GM21786 (cell line): ENCODE results near the gene SULF2.

ENCODE experiments used
- ATAC-seq: cut with Tn5 transposase; IDR thresholded peaks from one replicate; pipeline ENCODE4 v1.9.1; 2021; ENCODE audit not compliant: unreplicated experiment

SULF2 gene

GRCh38 chr20:47740862-47741184, 44.5 kb downstream of the SULF2 start:
- ATAC-seq, result no peak

GRCh38 chr20:47740121-47740861, 45.0 kb downstream of the SULF2 start:
- no peak for ATAC-seq

GRCh38 chr20:47737923-47738322, 47.4 kb downstream of the SULF2 start:
- ATAC-seq, result no peak

DNA sequence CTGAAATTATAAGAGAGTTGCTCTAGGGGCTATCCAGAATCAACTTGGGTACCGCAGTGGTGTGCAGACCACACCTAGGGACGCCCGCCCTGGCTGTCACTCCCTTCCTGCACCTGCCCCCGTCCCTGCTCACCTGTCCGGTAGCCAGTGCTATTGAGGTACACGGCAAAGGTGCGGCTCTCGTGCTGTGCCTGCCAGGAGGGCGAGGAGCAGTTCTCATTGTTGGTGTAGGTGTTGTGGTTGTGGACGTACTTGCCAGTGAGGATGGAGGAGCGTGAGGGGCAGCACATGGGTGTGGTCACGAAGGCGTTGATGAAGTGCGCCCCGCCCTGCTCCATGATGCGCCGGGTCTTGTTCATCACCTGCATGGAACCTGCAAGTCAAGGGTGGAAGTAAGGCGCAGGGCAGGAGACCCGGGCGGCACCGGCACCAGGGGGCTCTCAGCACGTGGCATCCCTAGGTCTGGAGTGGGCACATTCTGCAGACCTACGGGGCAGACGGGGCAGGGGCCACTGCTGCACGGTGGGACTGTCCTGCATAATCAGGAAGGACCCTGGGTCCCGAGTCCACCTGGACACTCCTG, 48.6 kb downstream of the SULF2 start:
- ATAC-seq, result no peak

GRCh38 chr20:47735412-47736400, 49.6 kb downstream of the SULF2 start:
- ATAC-seq, result no peak

DNA sequence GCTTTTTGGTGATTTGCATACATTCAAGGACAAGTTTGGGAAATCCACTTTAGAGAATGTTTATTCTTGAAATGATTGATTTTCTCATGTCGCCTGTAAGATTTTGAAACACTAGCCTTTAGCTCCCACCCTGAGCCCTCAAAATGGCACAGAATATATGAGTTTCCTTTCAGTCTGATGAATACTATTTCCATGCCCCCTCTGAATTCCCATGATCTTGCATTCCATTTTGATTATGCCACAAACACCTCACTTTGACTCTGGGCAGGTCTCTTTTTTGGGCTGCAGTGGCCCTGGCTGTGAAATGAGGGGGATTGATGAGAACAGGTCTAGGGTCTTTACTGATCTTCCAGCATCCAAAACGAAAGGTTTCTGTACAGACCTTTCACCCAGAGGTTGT, 50.4 kb downstream of the SULF2 start:
- no peak for ATAC-seq

DNA sequence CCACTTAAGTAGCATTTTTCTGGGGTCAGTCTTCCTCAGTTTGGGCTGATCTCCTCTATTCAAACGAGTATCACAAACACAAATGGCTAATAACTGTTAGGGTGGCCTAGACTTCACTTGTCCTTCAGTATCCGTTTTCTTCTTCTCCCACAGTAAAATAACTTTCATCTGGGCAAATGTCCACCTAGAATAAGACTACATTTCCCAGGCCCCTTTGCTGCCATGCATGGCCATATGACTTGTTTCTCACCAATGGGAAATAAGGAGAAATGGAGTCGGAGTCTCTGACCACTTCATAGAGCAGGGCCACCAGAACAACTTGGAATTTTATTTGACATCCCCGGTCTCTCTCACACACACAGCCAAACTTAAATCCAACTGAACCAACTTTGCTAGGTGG, 51.4 kb downstream of the SULF2 start:
- ATAC-seq, result no peak

DNA sequence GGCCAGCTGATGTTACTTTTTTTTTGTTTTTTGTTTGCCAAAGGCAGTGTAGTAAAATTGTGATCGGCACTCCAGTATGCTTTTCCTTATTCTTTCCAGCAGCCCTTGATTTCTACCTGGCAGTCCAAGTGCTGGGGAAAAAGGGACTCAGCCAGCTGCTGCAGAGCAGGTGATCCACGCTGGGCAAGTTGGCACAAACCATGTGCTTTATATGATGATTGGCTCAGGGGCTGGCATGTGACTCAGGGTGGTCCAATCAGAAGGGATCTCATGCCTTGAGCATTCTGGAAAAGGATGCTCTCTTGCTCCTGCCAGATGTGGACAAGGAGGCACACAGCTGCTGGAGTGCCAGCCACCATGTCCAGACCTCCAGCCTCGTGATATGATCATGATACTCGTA, 54.5 kb downstream of the SULF2 start:
- no peak for ATAC-seq

- ATAC-seq, result no peak
Observed at GRCh38 chr20:47729472-47729871, 55.8 kb downstream of the SULF2 start.

DNA sequence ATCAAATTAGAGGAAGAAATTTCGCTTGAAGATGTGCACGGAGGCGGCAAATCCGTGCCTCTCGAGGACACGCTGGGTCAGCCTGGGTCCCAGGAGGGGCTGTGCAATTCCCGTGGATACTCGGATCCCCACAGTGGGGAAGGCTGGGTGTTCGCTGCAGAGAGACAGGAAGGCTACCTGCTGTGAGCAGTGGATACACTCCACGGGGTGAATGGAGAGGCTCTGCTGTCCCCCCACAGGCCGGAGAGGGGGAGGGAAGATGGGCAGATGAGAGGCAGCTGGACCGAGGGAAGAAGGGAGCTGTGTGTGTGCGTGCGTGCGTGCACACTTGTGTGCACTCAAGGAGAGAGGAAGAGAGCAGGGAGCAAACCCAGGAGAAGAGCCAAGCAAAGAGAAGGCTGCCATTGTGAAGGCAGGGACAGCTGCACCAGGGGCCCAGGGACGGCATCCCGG, 57.3 kb downstream of the SULF2 start:
- ATAC-seq, result peak; percentile 6

GRCh38 chr20:47727170-47727880, 58.0 kb downstream of the SULF2 start:
- peak; percentile 81 for ATAC-seq

GRCh38 chr20:47726632-47727031, 58.6 kb downstream of the SULF2 start:
- no peak for ATAC-seq

DNA sequence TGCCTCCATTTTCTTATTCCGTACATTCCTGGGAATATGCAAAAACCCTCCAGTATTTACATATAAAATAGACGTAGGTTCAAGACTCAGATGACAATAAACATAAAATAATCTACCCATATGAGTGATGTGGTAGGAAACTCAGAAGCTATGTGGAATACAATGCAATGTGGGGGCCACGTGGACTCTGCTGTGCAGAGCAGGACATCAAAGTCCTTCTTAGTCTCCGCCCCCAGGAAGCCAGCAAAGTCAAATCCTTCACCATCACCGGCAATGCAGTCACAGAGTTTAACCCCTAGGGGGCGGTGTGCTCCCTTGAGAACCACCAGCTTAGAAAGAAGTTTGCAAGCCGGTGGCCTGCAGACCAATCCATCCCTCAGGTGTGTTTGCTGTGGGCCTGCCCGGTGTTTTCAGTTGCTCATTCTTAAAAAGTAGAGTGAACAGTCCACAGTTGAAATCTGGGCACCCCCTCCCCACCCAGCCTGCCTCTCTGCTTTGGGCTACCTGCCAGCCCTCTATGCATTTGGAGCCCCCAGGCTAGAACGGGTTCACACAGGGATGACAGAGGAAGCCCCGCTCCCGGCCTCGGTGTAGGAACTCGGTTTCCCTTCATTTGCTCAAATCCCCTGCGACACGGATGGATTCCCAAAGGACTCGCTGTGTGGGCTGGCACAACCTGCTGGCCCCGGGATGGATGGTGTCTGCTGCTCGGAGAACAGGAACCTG, 59.9 kb downstream of the SULF2 start:
- no peak for ATAC-seq

DNA sequence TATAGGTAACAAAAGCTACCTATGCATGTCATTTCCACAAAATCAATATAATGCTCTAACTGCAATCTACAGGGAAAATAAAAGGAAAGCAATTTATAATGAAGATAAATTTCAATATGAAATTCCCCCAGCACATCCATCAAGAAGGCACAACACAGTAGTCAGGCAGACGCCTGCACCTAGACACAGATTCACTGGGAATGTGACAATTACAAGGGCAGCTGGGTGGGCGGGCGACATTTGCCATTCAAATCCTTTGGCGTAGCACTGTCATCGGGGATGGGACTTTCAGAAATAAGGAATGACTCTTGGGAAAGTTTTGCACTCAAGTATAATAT, 60.4 kb downstream of the SULF2 start:
- no peak for ATAC-seq

DNA sequence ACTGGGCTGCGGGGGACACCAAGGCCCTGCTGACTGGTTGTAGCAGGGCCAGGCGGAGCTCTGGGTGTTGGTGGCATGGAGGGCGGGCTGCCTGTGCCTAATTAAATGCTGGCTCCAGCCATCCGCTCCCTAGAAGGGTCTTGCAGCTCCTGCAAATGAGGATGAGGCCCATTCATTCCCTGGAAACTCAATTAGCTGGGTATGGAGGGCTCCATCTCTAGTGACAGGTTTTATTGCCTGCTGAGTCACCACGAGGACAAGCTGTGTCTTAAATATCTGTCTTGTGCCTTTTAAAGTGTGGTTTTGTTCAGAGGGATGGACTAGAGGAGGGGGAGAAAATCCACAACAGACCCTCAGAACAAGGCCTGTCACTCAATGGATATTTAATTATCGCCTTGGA, 60.9 kb downstream of the SULF2 start:
- ATAC-seq, result no peak

DNA sequence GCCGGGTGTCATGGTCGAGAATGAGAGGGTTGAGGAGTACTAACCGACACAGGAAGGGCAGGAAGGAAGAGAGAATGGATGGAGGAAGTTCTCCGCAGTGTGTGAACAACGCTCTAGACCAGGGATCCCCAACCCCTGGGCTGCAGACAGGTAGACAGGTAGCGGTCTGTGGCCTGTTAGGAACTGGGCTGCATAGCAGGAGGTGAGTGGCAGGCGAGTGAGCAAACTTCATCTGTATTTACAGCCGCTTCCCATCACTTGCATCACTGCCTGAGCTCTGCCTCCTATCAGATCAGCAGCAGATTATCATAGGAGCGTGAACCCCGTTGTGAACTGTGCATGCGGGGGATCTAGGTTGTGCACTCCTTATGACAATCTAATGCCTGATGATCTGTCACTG, 62.0 kb downstream of the SULF2 start:
- no peak for ATAC-seq

- no peak for ATAC-seq
Observed at GRCh38 chr20:47720636-47721427, 64.4 kb downstream of the SULF2 start.

- ATAC-seq, result no peak
Observed at GRCh38 chr20:47719625-47720024, 65.7 kb downstream of the SULF2 start.

- ATAC-seq, result no peak
Observed at GRCh38 chr20:47719211-47719610, 66.1 kb downstream of the SULF2 start.

DNA sequence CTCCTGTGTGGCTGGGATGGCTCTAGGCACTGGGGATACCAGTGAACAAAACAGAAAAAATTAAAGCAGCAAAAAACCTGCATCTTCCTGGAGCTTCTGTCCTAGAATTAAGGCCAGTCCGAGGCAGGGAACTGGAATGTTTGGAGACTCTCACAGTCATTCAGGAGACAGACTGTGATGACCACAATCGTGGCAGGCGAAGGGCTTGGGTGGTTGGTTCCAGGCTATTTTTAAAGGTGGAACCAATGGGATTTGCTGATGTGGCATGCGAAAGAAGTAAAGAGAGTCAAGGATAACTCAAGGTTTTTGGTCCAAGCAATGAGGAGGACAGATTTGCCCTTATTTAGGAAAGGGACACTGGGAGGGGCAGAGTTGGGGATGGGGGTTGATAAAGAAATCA, 66.9 kb downstream of the SULF2 start:
- ATAC-seq, result no peak
